Measurements from ENCODE around the gene TRAF3IP3. TPM values are rescaled to one million over a fixed set of nuclear protein-coding genes. Genes with fewer than 3 reads are reported as not detected.
A peak's percentile ranks its signal among the peaks of the same experiment; 100 is the strongest.

The TRAF3IP3 gene
- total and polyA plus RNA-seq, 11 donors = 0.16 to 10.6 (median 0.75) TPM; not detected in 1

GRCh38 chr1:209807509-209807908 lies 51.7 kb downstream of the TRAF3IP3 start:
- Histone ChIP-seq H3K36me3 (no peaks in the 10 kb centered on the region), H3K4me1 (peaks cover 0 to 30% (median 12%) of the 10 kb centered on the region in 12 donors), H3K9me3 (no peaks in the 10 kb centered on the region), H3K4me3 (no peak overlapping the region), H3K27me3 (no peaks in the 10 kb centered on the region), H3K27ac (peak overlapping the region in 5 of 12 donors; percentile 13 to 80 (median 70))
- DNase-seq (no peak), ATAC-seq (no peak)
- WGBS, 4 donors = 75 to 80% (median 76%) methylated on average over 4 of the region's 4 CpGs
- no peak for TF ChIP-seq CTCF (IDR thresholded peaks at IDR 0.05)
- TF ChIP-seq POLR2A (IDR thresholded peaks at IDR 0.05) = no peak
- intact Hi-C loops (cut with DNase I) = no loop called here

GRCh38 chr1:209808059-209808581 lies 52.3 kb downstream of the TRAF3IP3 start:
- TF ChIP-seq CTCF (IDR thresholded peaks at IDR 0.05) (no peak), POLR2A (IDR thresholded peaks at IDR 0.05) (no peak)
- H3K4me3 ChIP-seq = no peak overlapping the region
- H3K27ac ChIP-seq = peak overlapping the region in 9 of 12 donors; percentile 34 to 80 (median 63)
- peaks cover 0 to 28% (median 9%) of the 10 kb centered on the region in 12 donors for H3K4me1 ChIP-seq
- H3K36me3 ChIP-seq = no peaks in the 10 kb centered on the region
- DNase-seq (peak; percentile 71 to 89 (median 77)), ATAC-seq (peak; percentile 91 to 95 (median 92))
- no peaks in the 10 kb centered on the region for H3K9me3 ChIP-seq
- intact Hi-C loops (cut with DNase I) = no loop called here
- no peaks in the 10 kb centered on the region for H3K27me3 ChIP-seq

- no peak for DNase-seq
- Histone ChIP-seq H3K4me1 (peaks cover 0 to 28% (median 9%) of the 10 kb centered on the region in 12 donors), H3K4me3 (no peak overlapping the region), H3K27me3 (no peaks in the 10 kb centered on the region), H3K27ac (no peak overlapping the region), H3K9me3 (no peaks in the 10 kb centered on the region), H3K36me3 (no peaks in the 10 kb centered on the region)
- intact Hi-C loops (cut with DNase I) = loop anchor here in 1 of 10 donors (10.0 kb wide), 1 partner anchor 235 kb away; no protein-coding TSS in a partner anchor
- WGBS, 4 donors = 91 to 95% (median 93%) methylated on average over 4 of the region's 4 CpGs
- ATAC-seq = no peak
- no peak for TF ChIP-seq CTCF (IDR thresholded peaks at IDR 0.05)
- TF ChIP-seq POLR2A (IDR thresholded peaks at IDR 0.05) = no peak
These were observed 53.8 kb downstream of the TRAF3IP3 start for GRCh38 chr1:209809611-209810010.

- Histone ChIP-seq H3K4me1 (peaks cover 0 to 26% (median 9%) of the 10 kb centered on the region in 12 donors), H3K36me3 (no peaks in the 10 kb centered on the region), H3K4me3 (no peak overlapping the region), H3K27ac (no peak overlapping the region), H3K27me3 (no peaks in the 10 kb centered on the region), H3K9me3 (no peaks in the 10 kb centered on the region)
- WGBS, 4 donors = 75 to 90% (median 84%) methylated on average over 5 of the region's 5 CpGs
- intact Hi-C loops (cut with DNase I) = loop anchor here in 1 of 10 donors (10.0 kb wide), 1 partner anchor 236 kb away; no protein-coding TSS in a partner anchor
- TF ChIP-seq POLR2A (IDR thresholded peaks at IDR 0.05) (no peak), CTCF (IDR thresholded peaks at IDR 0.05) (no peak)
- no peak for ATAC-seq
- no peak for DNase-seq
These were observed 54.9 kb downstream of the TRAF3IP3 start for GRCh38 chr1:209810783-209811182.
